ENCODE data around the gene GSS. TPM values are rescaled to one million over a fixed set of nuclear protein-coding genes. Genes with fewer than 3 reads are reported as not detected.

Gene GSS
- total RNA-seq, 1 donor from 2014 or later: 63.9 TPM

DNA sequence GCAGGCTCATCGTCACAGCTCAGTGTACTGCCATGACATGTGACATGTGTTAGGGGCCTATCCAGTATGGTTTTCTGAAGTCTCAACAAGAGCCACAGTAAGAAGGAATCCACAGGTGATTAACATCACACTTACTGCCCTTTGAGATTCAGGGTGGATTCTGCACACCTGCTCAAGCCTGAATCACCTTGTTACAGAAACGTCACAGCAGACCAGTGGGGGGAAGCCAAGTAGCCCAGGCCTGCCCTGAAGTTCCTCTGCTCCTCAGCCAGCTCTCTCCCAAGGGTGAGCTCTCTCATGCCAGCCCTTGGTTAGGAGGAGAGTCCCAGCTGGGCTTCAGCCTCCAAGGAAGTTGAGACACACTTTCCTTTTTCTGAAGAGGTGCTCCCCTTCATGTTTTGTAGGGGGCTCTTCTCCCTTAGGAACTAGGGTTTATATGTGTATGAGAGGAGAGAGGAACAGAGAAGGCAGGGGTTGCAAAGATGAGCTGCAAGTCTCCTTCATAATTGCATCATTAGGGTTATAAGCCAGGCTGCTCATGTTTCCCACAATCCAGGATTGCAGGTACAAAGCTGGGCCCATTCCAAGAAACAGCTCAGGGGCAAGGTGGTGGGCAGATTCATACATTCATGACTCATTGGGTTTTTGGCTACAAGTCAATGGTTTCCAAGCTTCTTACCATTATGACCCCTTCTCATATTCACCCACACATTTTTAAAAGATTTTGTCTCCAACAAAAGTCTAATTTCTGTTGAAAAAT is 11.6 kb downstream of the GSS start:
- H3K4me3 ChIP-seq: no peak overlapping the region
- peaks cover 3% of the 10 kb centered on the region for H3K36me3 ChIP-seq
- Mint-ChIP-seq H3K4me1 (no peaks in the 10 kb centered on the region), H3K27me3 (ENCODE audit: insufficient read depth, low read depth) (peaks cover 2% of the 10 kb centered on the region), H3K9me3 (no peaks in the 10 kb centered on the region), H3K27ac (no peak overlapping the region), H3K36me3 (peaks cover 15% of the 10 kb centered on the region), H3K4me3 (no peak overlapping the region)
- no peak overlapping the region for H3K9ac ChIP-seq
- no peaks in the 10 kb centered on the region for H4K20me1 ChIP-seq (ENCODE audit: low read depth)
- no peaks in the 10 kb centered on the region for H3K4me1 ChIP-seq
- DNase-seq (ENCODE audit: low spot score): no peak
- TF ChIP-seq, protein P1, sequence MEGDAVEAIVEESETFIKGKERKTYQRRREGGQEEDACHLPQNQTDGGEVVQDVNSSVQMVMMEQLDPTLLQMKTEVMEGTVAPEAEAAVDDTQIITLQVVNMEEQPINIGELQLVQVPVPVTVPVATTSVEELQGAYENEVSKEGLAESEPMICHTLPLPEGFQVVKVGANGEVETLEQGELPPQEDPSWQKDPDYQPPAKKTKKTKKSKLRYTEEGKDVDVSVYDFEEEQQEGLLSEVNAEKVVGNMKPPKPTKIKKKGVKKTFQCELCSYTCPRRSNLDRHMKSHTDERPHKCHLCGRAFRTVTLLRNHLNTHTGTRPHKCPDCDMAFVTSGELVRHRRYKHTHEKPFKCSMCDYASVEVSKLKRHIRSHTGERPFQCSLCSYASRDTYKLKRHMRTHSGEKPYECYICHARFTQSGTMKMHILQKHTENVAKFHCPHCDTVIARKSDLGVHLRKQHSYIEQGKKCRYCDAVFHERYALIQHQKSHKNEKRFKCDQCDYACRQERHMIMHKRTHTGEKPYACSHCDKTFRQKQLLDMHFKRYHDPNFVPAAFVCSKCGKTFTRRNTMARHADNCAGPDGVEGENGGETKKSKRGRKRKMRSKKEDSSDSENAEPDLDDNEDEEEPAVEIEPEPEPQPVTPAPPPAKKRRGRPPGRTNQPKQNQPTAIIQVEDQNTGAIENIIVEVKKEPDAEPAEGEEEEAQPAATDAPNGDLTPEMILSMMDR (IDR thresholded peaks at IDR 0.05): no peak
- no peak for TF ChIP-seq EZH2 (IDR thresholded peaks at IDR 0.05)
- TF ChIP-seq EZH2phosphoT487 (IDR thresholded peaks at IDR 0.05): no peak
- no peak overlapping the region for H3K4me2 ChIP-seq
- no peaks in the 10 kb centered on the region for H3K27me3 ChIP-seq
- no peaks in the 10 kb centered on the region for H3F3A ChIP-seq (ENCODE audit: low read depth)
- H3K79me2 ChIP-seq (ENCODE audit: low read depth): no peaks in the 10 kb centered on the region
- no peaks in the 10 kb centered on the region for H3K9me3 ChIP-seq (ENCODE audit: low read depth)
- H3K27ac ChIP-seq: no peak overlapping the region
- no peak overlapping the region for H2AFZ ChIP-seq (replicated peaks)

DNA sequence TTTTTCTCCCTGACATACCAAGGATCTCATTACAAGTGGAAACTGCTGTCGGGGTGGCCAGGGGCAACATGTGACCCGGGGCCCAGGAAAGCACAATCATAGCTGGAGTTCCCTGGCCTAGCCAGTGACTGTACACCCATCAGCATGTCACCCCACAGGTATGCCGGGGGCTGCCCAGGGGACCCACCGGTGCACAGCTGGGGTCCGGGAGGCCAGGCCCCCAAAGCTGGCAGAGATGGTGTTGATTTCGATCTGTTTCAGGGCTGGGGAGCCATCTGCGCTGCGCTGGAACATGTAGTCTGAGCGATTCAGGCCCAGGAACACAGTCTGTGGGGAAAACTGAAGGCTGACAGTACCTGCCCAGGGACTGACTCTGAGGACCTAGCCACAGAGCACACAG is 13.3 kb downstream of the GSS start:
- Histone ChIP-seq H3K4me2 (no peak overlapping the region), H4K20me1 (ENCODE audit: low read depth) (no peaks in the 10 kb centered on the region), H3F3A (ENCODE audit: low read depth) (no peaks in the 10 kb centered on the region), H3K9me3 (ENCODE audit: low read depth) (no peaks in the 10 kb centered on the region), H3K79me2 (ENCODE audit: low read depth) (no peaks in the 10 kb centered on the region), H3K27me3 (no peaks in the 10 kb centered on the region), H2AFZ (replicated peaks) (no peak overlapping the region), H3K27ac (no peak overlapping the region), H3K9ac (no peak overlapping the region), H3K36me3 (peaks cover 3% of the 10 kb centered on the region), H3K4me1 (no peaks in the 10 kb centered on the region), H3K4me3 (no peak overlapping the region)
- Mint-ChIP-seq H3K4me3 (no peak overlapping the region), H3K27me3 (ENCODE audit: insufficient read depth, low read depth) (peaks cover 2% of the 10 kb centered on the region), H3K36me3 (peaks cover 15% of the 10 kb centered on the region), H3K4me1 (no peaks in the 10 kb centered on the region), H3K27ac (no peak overlapping the region), H3K9me3 (no peaks in the 10 kb centered on the region)
- DNase-seq (ENCODE audit: low spot score): no peak
- TF ChIP-seq EZH2phosphoT487 (IDR thresholded peaks at IDR 0.05) (no peak), EZH2 (IDR thresholded peaks at IDR 0.05) (no peak)
- TF ChIP-seq, protein P1 (IDR thresholded peaks at IDR 0.05): no peak

DNA sequence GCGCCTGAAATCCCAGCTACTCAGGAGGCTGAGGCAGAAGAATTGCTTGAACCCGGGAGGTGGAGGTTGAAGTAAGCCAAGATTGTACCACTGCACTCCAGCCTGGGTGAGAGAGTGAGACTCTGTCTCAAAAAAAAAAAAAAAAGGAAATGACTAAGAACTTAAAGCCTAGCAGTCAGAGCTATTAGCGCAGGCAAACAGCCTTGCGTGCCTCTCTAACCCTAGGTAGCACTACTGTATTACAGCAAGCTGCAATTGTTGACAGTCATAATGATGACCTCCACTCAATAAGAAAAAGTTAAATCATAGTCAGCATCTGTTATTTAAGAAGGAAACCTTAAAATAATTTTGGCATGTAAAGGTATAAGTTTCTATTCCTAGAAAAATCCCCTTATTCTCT is 14.4 kb downstream of the GSS start:
- Histone ChIP-seq H4K20me1 (ENCODE audit: low read depth) (no peaks in the 10 kb centered on the region), H3K9me3 (ENCODE audit: low read depth) (no peaks in the 10 kb centered on the region), H3K79me2 (ENCODE audit: low read depth) (no peaks in the 10 kb centered on the region), H3K9ac (no peak overlapping the region), H3K4me2 (no peak overlapping the region), H3K27ac (no peak overlapping the region), H2AFZ (replicated peaks) (no peak overlapping the region), H3F3A (ENCODE audit: low read depth) (no peaks in the 10 kb centered on the region), H3K4me3 (no peak overlapping the region), H3K36me3 (peaks cover 3% of the 10 kb centered on the region), H3K4me1 (no peaks in the 10 kb centered on the region), H3K27me3 (no peaks in the 10 kb centered on the region)
- peaks cover 2% of the 10 kb centered on the region for H3K27me3 Mint-ChIP-seq (ENCODE audit: insufficient read depth, low read depth)
- H3K4me1 Mint-ChIP-seq: no peaks in the 10 kb centered on the region
- TF ChIP-seq EZH2phosphoT487 (IDR thresholded peaks at IDR 0.05) (no peak), EZH2 (IDR thresholded peaks at IDR 0.05) (no peak)
- TF ChIP-seq, protein P1 (IDR thresholded peaks at IDR 0.05): no peak
- no peak overlapping the region for H3K27ac Mint-ChIP-seq
- peaks cover 17% of the 10 kb centered on the region for H3K36me3 Mint-ChIP-seq
- H3K4me3 Mint-ChIP-seq: no peak overlapping the region
- DNase-seq (ENCODE audit: low spot score): no peak
- no peaks in the 10 kb centered on the region for H3K9me3 Mint-ChIP-seq

Data from neural progenitor cell (in vitro differentiated cells).